HAP-1 (cell line): ENCODE results near the gene TBCEL.

ENCODE experiments used
- DNase-seq, 2 experiments: peaks; one replicate each; pipeline ENCODE4 v3.0.0-alpha.2; 2016 to 2020; ENCODE audit warnings: low spot score in 2 of 2
- H3K27me3 ChIP-seq: fragments of 250-450 bp; sonication (Bioruptor Pico); 2 replicates; pipeline ENCODE4 v1.5.1; 2020; ENCODE audit warnings: low read depth, mild to moderate bottlenecking, moderate library complexity
- H3K36me3 ChIP-seq: fragments of 250-450 bp; sonication (Bioruptor Pico); replicated peaks from 2 replicates; pipeline ENCODE4 v1.5.1; 2020; ENCODE audit warnings: mild to moderate bottlenecking
- H3K4me1 ChIP-seq: fragments of 250-450 bp; sonication (Bioruptor Pico); 2 replicates; pipeline ENCODE4 v1.5.1; 2020; ENCODE audit warnings: mild to moderate bottlenecking
- H3K4me3 ChIP-seq: fragments of 250-450 bp; sonication (Bioruptor Pico); 2 replicates; pipeline ENCODE4 v1.5.1; 2020; ENCODE audit warnings: mild to moderate bottlenecking, moderate library complexity
- H3K9me3 ChIP-seq: fragments of 250-450 bp; sonication (Bioruptor Pico); 2 replicates; pipeline ENCODE4 v1.5.1; 2020; ENCODE audit warnings: mild to moderate bottlenecking, moderate library complexity
- in situ Hi-C: fragments of 300-500 bp; cut with MboI; formaldehyde crosslinking; loops from 3 replicates; pipeline ENCODE4 v1.14.3; 2020; ENCODE audit warnings: low sequenced_read_pairs, inconsistent platforms, mixed read lengths

Gene TBCEL

DNA sequence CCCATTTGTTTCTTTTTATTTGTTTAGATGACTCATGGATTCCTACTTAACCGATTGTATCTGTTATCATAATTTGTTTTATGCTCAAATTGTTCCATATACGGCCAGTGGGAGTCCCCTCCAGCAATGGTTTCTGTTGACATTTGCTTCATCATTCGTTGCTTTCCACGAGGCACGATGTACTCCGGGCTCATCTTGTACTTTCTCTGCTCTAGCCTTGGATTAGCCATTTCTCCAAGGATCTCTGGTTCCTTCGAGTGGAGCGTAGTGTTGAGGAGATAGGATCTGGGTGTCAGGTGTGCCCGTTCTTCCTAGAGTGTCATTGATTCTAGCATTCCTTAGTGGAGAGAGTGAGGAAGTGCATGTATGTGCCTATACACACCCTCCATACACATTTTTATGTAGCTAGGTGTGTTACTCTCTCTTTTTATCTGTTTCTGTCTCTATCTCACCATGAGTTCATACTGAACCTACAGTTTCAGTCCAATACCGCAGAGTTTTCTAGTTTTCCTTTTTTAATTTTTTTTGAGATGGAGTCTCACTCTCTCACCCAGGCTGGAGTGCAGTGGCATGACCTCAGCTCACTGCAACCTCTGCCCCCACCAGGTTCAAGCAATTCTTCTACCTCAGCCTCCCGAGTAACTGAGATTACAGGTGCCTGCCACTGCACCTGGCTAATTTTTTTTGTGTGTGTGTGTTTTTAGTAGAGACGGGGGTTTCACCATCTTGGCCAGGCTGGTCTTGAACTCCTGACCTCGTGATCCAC lies 108.5 kb downstream of the TBCEL start:
- Histone ChIP-seq H3K9me3 (no peaks in the 10 kb centered on the region), H3K36me3 (no peaks in the 10 kb centered on the region), H3K4me1 (no peaks in the 10 kb centered on the region), H3K4me3 (no peak overlapping the region), H3K27me3 (no peaks in the 10 kb centered on the region)
- in situ Hi-C loops, result no loop called here
- DNase-seq, result no peak

DNA sequence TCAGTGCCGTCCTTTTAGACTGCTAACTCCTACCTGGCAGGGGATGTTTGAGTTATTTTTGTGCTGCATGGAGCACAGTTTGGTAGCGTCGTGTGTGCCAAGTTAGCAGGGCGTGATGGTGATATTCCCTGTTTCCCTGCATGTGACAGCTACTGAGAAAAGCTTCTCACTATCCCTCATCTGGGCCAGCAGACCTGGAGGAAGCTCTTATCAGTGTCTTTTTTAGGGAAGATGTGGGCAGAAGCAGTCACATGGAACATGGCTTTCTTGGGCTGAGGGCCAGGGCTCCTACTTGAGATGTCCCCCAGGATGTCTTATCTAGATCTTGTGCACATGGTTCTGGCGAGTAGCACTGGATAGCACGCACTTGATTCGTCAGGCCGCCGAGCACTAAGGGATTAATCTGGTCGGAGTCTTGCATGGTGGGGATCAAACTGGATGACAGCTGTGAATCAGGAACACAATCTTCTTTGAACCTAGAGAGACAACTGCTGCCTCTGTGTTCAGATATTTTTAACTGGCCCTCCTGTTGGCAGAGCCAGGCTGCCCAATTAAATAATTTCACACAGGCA lies 110.9 kb downstream of the TBCEL start:
- Histone ChIP-seq H3K4me1 (no peaks in the 10 kb centered on the region), H3K27me3 (no peaks in the 10 kb centered on the region; the same call in 1 of the 2 replicates), H3K36me3 (no peaks in the 10 kb centered on the region), H3K4me3 (no peak overlapping the region), H3K9me3 (no peaks in the 10 kb centered on the region)
- no peak for DNase-seq
- in situ Hi-C loops, result no loop called here

DNA sequence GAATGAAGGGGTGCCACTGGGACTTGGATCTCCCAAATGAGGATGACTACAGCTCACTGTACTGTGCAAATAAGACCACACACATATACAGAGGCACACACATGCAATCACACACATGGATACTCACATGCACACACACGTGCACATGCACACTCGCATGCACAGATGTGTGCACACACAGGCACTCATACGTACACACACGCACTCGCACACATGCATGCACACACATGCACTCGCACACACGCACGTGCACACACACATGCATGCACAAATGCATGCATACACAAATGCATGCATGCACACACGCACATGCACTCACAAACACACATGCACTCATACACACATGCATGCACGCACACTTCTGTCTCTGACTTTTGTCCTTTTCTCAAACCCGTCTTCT lies 113.1 kb downstream of the TBCEL start:
- no peak for DNase-seq
- Histone ChIP-seq H3K9me3 (no peaks in the 10 kb centered on the region), H3K27me3 (no peaks in the 10 kb centered on the region; the same call in 1 of the 2 replicates), H3K36me3 (no peaks in the 10 kb centered on the region), H3K4me3 (no peak overlapping the region), H3K4me1 (no peaks in the 10 kb centered on the region)
- in situ Hi-C loops, result no loop called here

DNA sequence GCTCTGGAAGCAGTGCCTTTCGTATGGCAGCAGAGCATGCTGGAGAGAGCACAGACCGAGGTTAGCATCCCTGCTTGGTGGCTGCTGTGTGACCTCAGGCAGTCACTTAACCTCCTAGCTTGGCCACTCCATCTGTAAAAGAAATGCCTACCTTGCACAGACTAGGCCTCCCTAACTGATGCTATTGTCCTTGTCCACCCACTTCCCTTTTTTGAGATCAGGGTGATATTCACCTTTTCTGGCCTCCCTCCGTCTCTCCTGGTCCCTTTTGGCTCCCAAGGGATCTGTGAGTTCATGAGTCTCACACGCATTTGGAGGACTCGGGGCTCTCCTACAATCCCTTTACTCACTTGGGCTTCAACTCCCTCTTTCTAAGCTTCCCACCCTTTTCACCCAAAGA lies 114.4 kb downstream of the TBCEL start:
- no peaks in the 10 kb centered on the region for H3K9me3 ChIP-seq
- DNase-seq, result no peak
- no peaks in the 10 kb centered on the region for H3K4me1 ChIP-seq
- H3K27me3 ChIP-seq, result no peaks in the 10 kb centered on the region; the same call in 1 of the 2 replicates
- no peaks in the 10 kb centered on the region for H3K36me3 ChIP-seq
- in situ Hi-C loops, result no loop called here
- no peak overlapping the region for H3K4me3 ChIP-seq

DNA sequence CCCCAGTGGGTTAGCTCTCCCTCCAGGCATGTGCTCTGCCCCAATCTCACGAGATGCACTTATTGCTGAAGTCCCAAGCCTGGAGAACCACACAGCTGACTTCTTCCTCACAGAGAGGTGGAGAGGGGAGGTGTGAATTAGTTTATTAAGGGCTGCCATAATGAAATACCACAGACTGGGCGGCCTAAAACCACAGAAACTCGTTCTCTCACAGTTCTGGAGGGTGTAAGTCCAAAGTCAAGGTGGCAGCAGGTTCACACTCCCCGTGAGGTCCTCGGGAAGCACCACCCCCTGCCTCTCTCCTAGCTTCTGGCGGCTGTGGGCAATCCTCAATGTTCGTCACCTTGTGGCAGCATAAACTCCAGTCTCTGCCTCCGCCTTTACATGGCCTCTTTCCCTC lies 116.5 kb downstream of the TBCEL start:
- in situ Hi-C loops, result no loop called here
- Histone ChIP-seq H3K27me3 (no peaks in the 10 kb centered on the region; the same call in 1 of the 2 replicates), H3K4me1 (no peaks in the 10 kb centered on the region), H3K9me3 (no peaks in the 10 kb centered on the region; the same call in 1 of the 2 replicates), H3K36me3 (no peaks in the 10 kb centered on the region), H3K4me3 (no peak overlapping the region)
- no peak for DNase-seq
